Activated T-helper 9 cell treated with anti-CD3 and anti-CD28 coated beads, Interleukin-2, amount 50 U/mL, for 16 hours (primary cell): ENCODE data around the gene KDM8.
A peak's percentile ranks its signal among the peaks of the same experiment; 100 is the strongest.
"Not testable (repeated sequence)": the region's sequence is repeated elsewhere in the genome, so short reads cannot be mapped to it uniquely, and the experiment has no call there.

Experiments used
- DNase-seq: peaks from one replicate; pipeline ENCODE4 v3.0.0-alpha.2; 2020; ENCODE audit warnings: low read depth

Gene KDM8

GRCh38 chr16:27191352-27191924, 11.9 kb upstream of the KDM8 start:
- no peak for DNase-seq

- DNase-seq = no peak
These were observed 9.9 kb upstream of the KDM8 start for GRCh38 chr16:27193300-27193990.

GRCh38 chr16:27195076-27195741, 8.1 kb upstream of the KDM8 start:
- DNase-seq = no peak

- no peak for DNase-seq
These were observed 7.3 kb upstream of the KDM8 start for GRCh38 chr16:27195941-27196595.

- no peak for DNase-seq
These were observed 6.3 kb upstream of the KDM8 start for GRCh38 chr16:27197004-27197403.

GRCh38 chr16:27198451-27199234, 4.7 kb upstream of the KDM8 start:
- no peak for DNase-seq

- no peak for DNase-seq
These were observed 4.1 kb upstream of the KDM8 start for GRCh38 chr16:27199235-27199586.

- no peak for DNase-seq
These were observed 3.6 kb upstream of the KDM8 start for GRCh38 chr16:27199736-27200135.

- DNase-seq = not testable (repeated sequence)
These were observed 2.4 kb upstream of the KDM8 start for GRCh38 chr16:27200914-27201313.

- peak; percentile 82 for DNase-seq
These were observed 311 bp upstream of the KDM8 start for GRCh38 chr16:27202923-27203506.

- DNase-seq = no peak
These were observed 1.1 kb downstream of the KDM8 start for GRCh38 chr16:27204312-27204915.

GRCh38 chr16:27205423-27206065, 2.2 kb downstream of the KDM8 start:
- no peak for DNase-seq

GRCh38 chr16:27207121-27207520, 3.8 kb downstream of the KDM8 start:
- not testable (repeated sequence) for DNase-seq

GRCh38 chr16:27208081-27208680, 4.9 kb downstream of the KDM8 start:
- no peak for DNase-seq

- DNase-seq = no peak
These were observed 5.5 kb downstream of the KDM8 start for GRCh38 chr16:27208796-27209195.

- DNase-seq = no peak
These were observed 6.3 kb downstream of the KDM8 start for GRCh38 chr16:27209591-27209990.

- DNase-seq = no peak
These were observed 6.8 kb downstream of the KDM8 start for GRCh38 chr16:27210174-27210573.

GRCh38 chr16:27211026-27211425, 7.7 kb downstream of the KDM8 start:
- no peak for DNase-seq

GRCh38 chr16:27214084-27214961, 11.0 kb downstream of the KDM8 start:
- DNase-seq = no peak
